IMR-90 (cell line): ENCODE data around the gene PLCH2. TPM values are rescaled to one million over a fixed set of nuclear protein-coding genes. Genes with fewer than 3 reads are reported as not detected.

Source experiments
- ATAC-seq: fragments of 200-7000 bp; cut with Tn5 transposase; 2 replicates; pipeline ENCODE4 v1.9.1; 2020; ENCODE audit warnings: low read depth, mild to moderate bottlenecking, moderate library complexity
- BruUV-seq: library from RNA; stranded (reverse); fragments of 400-500 nt; replicated peaks from 2 replicates; lab custom pipeline; 2021; lab: Mats Ljungman, UMichigan
- CTCF ChIA-PET: fragments of 300-600 bp; formaldehyde crosslinking; extraction: SDS; loops from one replicate; lab custom pipeline; 2021; ENCODE audit warnings: antibody characterized with exemption; lab: Yijun Ruan, JAX
- POLR2A ChIA-PET: fragments of 300-600 bp; sonication (Branson Sonifier 250); formaldehyde crosslinking; loops from one replicate; lab custom pipeline; 2022; ENCODE audit warnings: antibody characterized with exemption; ENCODE audit not compliant: unreplicated experiment; lab: Charles Lee
- DNase-seq: peaks from one replicate; pipeline ENCODE4 v3.0.0; 2013
- H2AFZ ChIP-seq: replicated peaks from 2 replicates; pipeline ENCODE3; 2013; ENCODE audit warnings: low read length, mild to moderate bottlenecking; ENCODE audit not compliant: poor library complexity
- H2AK5ac ChIP-seq: 2 replicates; pipeline ENCODE4 v1.6.1; 2013; ENCODE audit warnings: low read depth, low read length, inconsistent platforms
- H2AK9ac ChIP-seq: replicated peaks from 2 replicates; pipeline ENCODE3; 2013; ENCODE audit warnings: mild to moderate bottlenecking, low read depth, low read length, moderate library complexity; ENCODE audit not compliant: poor library complexity
- H2BK120ac ChIP-seq: 2 replicates; pipeline ENCODE4 v1.6.1; 2013; ENCODE audit warnings: low read depth, low read length, inconsistent platforms
- H2BK15ac ChIP-seq: 3 replicates; pipeline ENCODE4 v1.6.1; 2013; ENCODE audit warnings: low read depth, low read length, inconsistent platforms
- H2BK20ac ChIP-seq: 2 replicates; pipeline ENCODE4 v1.6.1; 2013; ENCODE audit warnings: low read depth, mild to moderate bottlenecking, inconsistent platforms, low read length, moderate library complexity
- H2BK5ac ChIP-seq: 2 replicates; pipeline ENCODE4 v1.6.1; 2013; ENCODE audit warnings: mild to moderate bottlenecking, low read depth, low read length, inconsistent platforms; ENCODE audit not compliant: poor library complexity, severe bottlenecking
- H3K14ac ChIP-seq: replicated peaks from 2 replicates; pipeline ENCODE4 v1.6.1; 2013; ENCODE audit warnings: low read depth, low read length, inconsistent platforms
- H3K18ac ChIP-seq: 2 replicates; pipeline ENCODE4 v1.6.1; 2013; ENCODE audit warnings: low read depth, low read length, control low read depth
- H3K23ac ChIP-seq: 2 replicates; pipeline ENCODE4 v1.6.1; 2013; ENCODE audit warnings: low read depth, low read length, inconsistent platforms
- H3K27ac ChIP-seq: 2 replicates; pipeline ENCODE4 v1.5.1; 2013; ENCODE audit warnings: mild to moderate bottlenecking, control low read depth, low read length; ENCODE audit not compliant: insufficient read depth
- H3K27me3 ChIP-seq: 2 replicates; pipeline ENCODE4 v1.6.1; 2013; ENCODE audit warnings: low read length; ENCODE audit not compliant: control insufficient read depth, insufficient read depth
- H3K36me3 ChIP-seq: 2 replicates; pipeline ENCODE4 v1.6.1; 2013; ENCODE audit warnings: low read length, mixed read lengths; ENCODE audit not compliant: control insufficient read depth, insufficient read depth
- H3K4ac ChIP-seq: 2 replicates; pipeline ENCODE4 v1.6.1; 2013; ENCODE audit warnings: low read depth, low read length, inconsistent platforms
- H3K4me1 ChIP-seq: 2 replicates; pipeline ENCODE4 v1.6.1; 2013; ENCODE audit warnings: low read length, mixed read lengths; ENCODE audit not compliant: control insufficient read depth, insufficient read depth
- H3K4me2 ChIP-seq: 2 replicates; pipeline ENCODE4 v1.6.1; 2013; ENCODE audit warnings: low read depth, mild to moderate bottlenecking, control low read depth, low read length, moderate library complexity
- H3K4me3 ChIP-seq: 2 replicates; pipeline ENCODE4 v1.5.1; 2013; ENCODE audit warnings: low read depth, mild to moderate bottlenecking, control low read depth, low read length, moderate library complexity; ENCODE audit not compliant: insufficient read depth
- H3K56ac ChIP-seq: 2 replicates; pipeline ENCODE4 v1.6.1; 2013; ENCODE audit warnings: low read length, inconsistent platforms; ENCODE audit not compliant: insufficient read depth; ENCODE audit errors: extremely low read depth
- H3K79me1 ChIP-seq, 2 experiments: 2 replicates each; pipeline ENCODE4 v1.6.1; 2013; ENCODE audit warnings: low read length in 2 of 2, inconsistent platforms in 1 of 2, low read depth in 1 of 2
- H3K9ac ChIP-seq: 2 replicates; pipeline ENCODE4 v1.6.1; 2013; ENCODE audit warnings: low read depth, low read length, control low read depth
- H3K9me1 ChIP-seq: 2 replicates; pipeline ENCODE4 v1.6.1; 2013; ENCODE audit warnings: low read length, inconsistent platforms; ENCODE audit not compliant: insufficient read depth
- H3K9me3 ChIP-seq: 2 replicates; pipeline ENCODE4 v1.6.1; 2013; ENCODE audit warnings: low read length; ENCODE audit not compliant: control insufficient read depth, insufficient read depth
- H4K20me1 ChIP-seq: 2 replicates; pipeline ENCODE4 v1.6.1; 2013; ENCODE audit warnings: low read length, inconsistent platforms; ENCODE audit not compliant: insufficient read depth
- H4K5ac ChIP-seq: 2 replicates; pipeline ENCODE4 v1.6.1; 2013; ENCODE audit warnings: mild to moderate bottlenecking, low read depth, low read length, control low read depth
- H4K8ac ChIP-seq, 2 experiments: 2 replicates each; pipeline ENCODE4 v1.6.1; 2013; ENCODE audit warnings: low read depth in 2 of 2, low read length in 2 of 2, control low read depth in 1 of 2, inconsistent platforms in 1 of 2
- H4K91ac ChIP-seq: 2 replicates; pipeline ENCODE4 v1.6.1; 2013; ENCODE audit warnings: low read depth, low read length, inconsistent platforms; ENCODE audit not compliant: insufficient read depth
- BHLHE40 ChIP-seq: fragments of 150-350 bp; IDR thresholded peaks from 2 replicates; pipeline ENCODE4 v1.6.1; 2016; ENCODE audit warnings: mild to moderate bottlenecking, low read depth, low read length
- ELK1 ChIP-seq: fragments of 150-350 bp; IDR thresholded peaks from 2 replicates; pipeline ENCODE4 v1.6.1; 2016; ENCODE audit warnings: low read depth, mild to moderate bottlenecking, low read length, moderate library complexity, borderline replicate concordance
- FOS ChIP-seq: fragments of 150-350 bp; IDR thresholded peaks from 2 replicates; pipeline ENCODE4 v1.6.1; 2016; ENCODE audit warnings: low read depth, low read length
- MAFK ChIP-seq: IDR thresholded peaks from 2 replicates; pipeline ENCODE4 v1.6.1; 2012; ENCODE audit warnings: low read depth, low read length, improper control_type of control experiment
- MXI1 ChIP-seq: IDR thresholded peaks from 2 replicates; pipeline ENCODE4 v1.6.1; 2012; ENCODE audit warnings: low read depth, mild to moderate bottlenecking, low read length, moderate library complexity, borderline replicate concordance
- NFE2L2 ChIP-seq: fragments of 150-350 bp; IDR thresholded peaks from 2 replicates; pipeline ENCODE4 v1.6.1; 2016; ENCODE audit warnings: low read depth, mild to moderate bottlenecking, low read length
- POLR2A ChIP-seq: IDR thresholded peaks from 2 replicates; pipeline ENCODE4 v1.6.1; 2012; ENCODE audit warnings: mild to moderate bottlenecking, low read depth, low read length
- RAD21 ChIP-seq: IDR thresholded peaks from 2 replicates; pipeline ENCODE4 v1.6.1; 2012; ENCODE audit warnings: low read length, improper control_type of control experiment
- RFX5 ChIP-seq: IDR thresholded peaks from 2 replicates; pipeline ENCODE4 v1.8.0; 2012; ENCODE audit warnings: low read depth, mild to moderate bottlenecking, low read length, moderate library complexity
- WGBS, 2 experiments: methylation state at CpG; one replicate each; pipeline versions ENCODE4 v1.1.5 to v1.1.7; 2013; ENCODE audit warnings: missing lambda C conversion rate in 2 of 2; ENCODE audit not compliant: insufficient read length in 1 of 2; ENCODE audit errors: extremely low coverage in 2 of 2; 5-methylcytosine and 5-hydroxymethylcytosine counted together
- dilution Hi-C: fragments of 300-500 bp; cut with HindIII; formaldehyde crosslinking; loops from one replicate; pipeline ENCODE4 v1.14.3; 2018; ENCODE audit warnings: low sequenced_read_pairs; ENCODE audit not compliant: unreplicated experiment
- in situ Hi-C: fragments of 300-500 bp; cut with MboI; formaldehyde crosslinking; loops from 3 replicates; pipeline ENCODE4 v1.14.3; 2019; ENCODE audit warnings: low sequenced_read_pairs, inconsistent platforms, mixed read lengths
- intact Hi-C: fragments of 100-400 bp; cut with micrococcal nuclease; formaldehyde crosslinking; loops from 2 replicates; pipeline ENCODE4 v1.10.0; 2022
- polyA plus RNA-seq, 3 experiments: library from polyadenylated mRNA; depleted of rRNA; stranded (reverse); fragments of >200 nt; gene quantifications; 2 replicates each; pipeline ENCODE4 v1.2.3, GENCODE V29; 2012; ENCODE audit warnings: low replicate concordance in 1 of 3
- total RNA-seq: library from RNA; depleted of rRNA; stranded (reverse); fragments of >200 nt; gene quantifications from 2 replicates; pipeline ENCODE4 v1.2.3, GENCODE V29; 2012
- TF ChIP-seq, protein P1 (sequence below): conservative IDR thresholded peaks from 2 replicates; pipeline ENCODE4 v1.5.1; 2012; ENCODE audit warnings: mild to moderate bottlenecking, low read depth, low read length, improper control_type of control experiment
- TF ChIP-seq, protein P2 (sequence below): fragments of 150-350 bp; IDR thresholded peaks from 2 replicates; pipeline ENCODE4 v1.6.1; 2017; ENCODE audit warnings: mild to moderate bottlenecking, antibody characterized with exemption, low read length, low read depth

The PLCH2 gene
- total and polyA plus RNA-seq, 2 of the 4 experiments (the other 2 are of a cell fraction), result 0.18 to 1.9 TPM

DNA sequence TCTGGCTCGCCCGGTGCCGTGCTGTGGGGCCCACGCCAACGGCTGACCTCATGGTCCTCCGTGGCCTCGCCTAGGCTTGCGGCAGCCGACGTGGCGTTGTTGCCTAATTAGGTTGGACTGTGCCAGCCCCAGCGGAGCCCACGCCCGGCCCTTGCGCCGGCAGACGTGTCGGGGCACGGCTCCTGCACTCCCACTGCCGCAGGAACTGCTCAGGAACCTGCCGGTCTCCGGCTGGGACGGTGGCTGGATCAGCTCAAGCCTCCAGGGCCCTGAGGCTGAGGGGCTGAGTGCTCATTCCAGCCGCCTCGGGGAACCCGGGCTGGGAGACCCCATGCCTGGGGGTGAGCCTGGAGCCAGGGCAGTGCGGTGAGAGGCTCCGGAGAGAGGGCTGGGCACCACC lies 47.6 kb upstream of the PLCH2 start:
- WGBS, 2 experiments, result 80% methylated on average over 21 of the region's 28 CpGs; no CpG with 5 or more reads in 1 of the 2 experiments
- no peak overlapping the region for H4K5ac ChIP-seq
- ATAC-seq, result no peak
- no peak overlapping the region for H3K9ac ChIP-seq
- POLR2A ChIA-PET, result no interaction called here
- no peak overlapping the region for H3K23ac ChIP-seq
- H2AK5ac ChIP-seq, result no peak overlapping the region
- no peaks in the 10 kb centered on the region; the same call in 1 of the 2 replicates for H4K20me1 ChIP-seq
- H3K27me3 ChIP-seq, result peaks cover 29% of the 10 kb centered on the region
- no peak overlapping the region for H2AK9ac ChIP-seq
- no peaks in the 10 kb centered on the region for H3K9me1 ChIP-seq
- in situ Hi-C loops, result loop anchor here (25.0 kb wide), 1 partner anchor 634 kb away; the partner anchor contains the start of gene PRDM16
- H3K36me3 ChIP-seq, result no peaks in the 10 kb centered on the region
- H3K27ac ChIP-seq, result no peak overlapping the region
- H2BK15ac ChIP-seq, result no peak overlapping the region
- H4K8ac ChIP-seq, result no peak overlapping the region
- H3K4me3 ChIP-seq, result no peak overlapping the region
- no peaks in the 10 kb centered on the region for H3K4me1 ChIP-seq
- H2BK5ac ChIP-seq, result no peak overlapping the region
- H3K9me3 ChIP-seq, result peaks cover 5% of the 10 kb centered on the region; the same call in 1 of the 2 replicates
- H3K4me2 ChIP-seq, result no peak overlapping the region
- dilution Hi-C loops, result no loop called here
- no peak for DNase-seq
- no peak overlapping the region for H3K18ac ChIP-seq
- no TSS peak for BruUV-seq
- no peak overlapping the region for H3K4ac ChIP-seq
- intact Hi-C loops, result no loop called here
- no peak overlapping the region for H2AFZ ChIP-seq
- TF ChIP-seq ELK1 (no peak), POLR2A (no peak), RAD21 (no peak), MAFK (no peak), BHLHE40 (no peak), MXI1 (no peak), FOS (no peak), NFE2L2 (no peak), RFX5 (no peak)
- TF ChIP-seq, protein P1, sequence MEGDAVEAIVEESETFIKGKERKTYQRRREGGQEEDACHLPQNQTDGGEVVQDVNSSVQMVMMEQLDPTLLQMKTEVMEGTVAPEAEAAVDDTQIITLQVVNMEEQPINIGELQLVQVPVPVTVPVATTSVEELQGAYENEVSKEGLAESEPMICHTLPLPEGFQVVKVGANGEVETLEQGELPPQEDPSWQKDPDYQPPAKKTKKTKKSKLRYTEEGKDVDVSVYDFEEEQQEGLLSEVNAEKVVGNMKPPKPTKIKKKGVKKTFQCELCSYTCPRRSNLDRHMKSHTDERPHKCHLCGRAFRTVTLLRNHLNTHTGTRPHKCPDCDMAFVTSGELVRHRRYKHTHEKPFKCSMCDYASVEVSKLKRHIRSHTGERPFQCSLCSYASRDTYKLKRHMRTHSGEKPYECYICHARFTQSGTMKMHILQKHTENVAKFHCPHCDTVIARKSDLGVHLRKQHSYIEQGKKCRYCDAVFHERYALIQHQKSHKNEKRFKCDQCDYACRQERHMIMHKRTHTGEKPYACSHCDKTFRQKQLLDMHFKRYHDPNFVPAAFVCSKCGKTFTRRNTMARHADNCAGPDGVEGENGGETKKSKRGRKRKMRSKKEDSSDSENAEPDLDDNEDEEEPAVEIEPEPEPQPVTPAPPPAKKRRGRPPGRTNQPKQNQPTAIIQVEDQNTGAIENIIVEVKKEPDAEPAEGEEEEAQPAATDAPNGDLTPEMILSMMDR, result no peak
- TF ChIP-seq, protein P2, sequence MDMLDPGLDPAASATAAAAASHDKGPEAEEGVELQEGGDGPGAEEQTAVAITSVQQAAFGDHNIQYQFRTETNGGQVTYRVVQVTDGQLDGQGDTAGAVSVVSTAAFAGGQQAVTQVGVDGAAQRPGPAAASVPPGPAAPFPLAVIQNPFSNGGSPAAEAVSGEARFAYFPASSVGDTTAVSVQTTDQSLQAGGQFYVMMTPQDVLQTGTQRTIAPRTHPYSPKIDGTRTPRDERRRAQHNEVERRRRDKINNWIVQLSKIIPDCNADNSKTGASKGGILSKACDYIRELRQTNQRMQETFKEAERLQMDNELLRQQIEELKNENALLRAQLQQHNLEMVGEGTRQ, result no peak
- H3K14ac ChIP-seq, result no peak overlapping the region
- H3K79me1 ChIP-seq, result no peaks in the 10 kb centered on the region
- H2BK20ac ChIP-seq, result no peak overlapping the region
- H2BK120ac ChIP-seq, result no peak overlapping the region
- CTCF ChIA-PET, result no interaction called here
- no peak overlapping the region for H3K56ac ChIP-seq
- no peak overlapping the region for H4K91ac ChIP-seq
